ENCODE results near the gene PSKH1.
"Not testable (repeated sequence)": the region's sequence is repeated elsewhere in the genome, so short reads cannot be mapped to it uniquely, and the experiment has no call there.

The PSKH1 gene

GRCh38 chr16:67885976-67886375 is 7.1 kb upstream of the PSKH1 start:
- no peak for DNase-seq (ENCODE audit: low spot score)
- FAIRE-seq, result no peak

- DNase-seq (ENCODE audit: low spot score) (no peak), FAIRE-seq (no peak)
Observed at GRCh38 chr16:67886387-67886786, 6.7 kb upstream of the PSKH1 start.

- no peak for DNase-seq (ENCODE audit: low spot score)
- FAIRE-seq, result no peak
Observed at GRCh38 chr16:67888331-67888730, 4.7 kb upstream of the PSKH1 start.

- no peak for FAIRE-seq
- DNase-seq (ENCODE audit: low spot score), result no peak
Observed at GRCh38 chr16:67892375-67892774, 679 bp upstream of the PSKH1 start.

GRCh38 chr16:67893743-67894399 is 817 bp downstream of the PSKH1 start:
- FAIRE-seq (no peak), DNase-seq (ENCODE audit: low spot score) (peak; percentile 21)

GRCh38 chr16:67897231-67897630 is 4.2 kb downstream of the PSKH1 start:
- FAIRE-seq, result no peak

GRCh38 chr16:67901734-67902133 is 8.7 kb downstream of the PSKH1 start:
- DNase-seq (ENCODE audit: low spot score) (no peak), FAIRE-seq (no peak)

More at GRCh38 chr16:67897231-67897630, 4.2 kb downstream of the PSKH1 start:
- no peak for DNase-seq (ENCODE audit: low spot score)

GRCh38 chr16:67902831-67903230 is 9.8 kb downstream of the PSKH1 start:
- FAIRE-seq (no peak), DNase-seq (ENCODE audit: low spot score) (no peak)

- DNase-seq (ENCODE audit: low spot score) (no peak), FAIRE-seq (no peak)
Observed at GRCh38 chr16:67907397-67908180, 14.5 kb downstream of the PSKH1 start.

GRCh38 chr16:67909056-67909742 is 16.1 kb downstream of the PSKH1 start:
- DNase-seq (ENCODE audit: low spot score) (no peak), FAIRE-seq (no peak)

GRCh38 chr16:67910158-67910557 is 17.1 kb downstream of the PSKH1 start:
- DNase-seq (ENCODE audit: low spot score), result no peak
- no peak for FAIRE-seq

- DNase-seq (ENCODE audit: low spot score) (no peak), FAIRE-seq (no peak)
Observed at GRCh38 chr16:67914758-67915495, 21.9 kb downstream of the PSKH1 start.

GRCh38 chr16:67915496-67915769 is 22.4 kb downstream of the PSKH1 start:
- not testable (repeated sequence) for DNase-seq (ENCODE audit: low spot score); FAIRE-seq

- no peak for DNase-seq (ENCODE audit: low spot score)
- FAIRE-seq, result no peak
Observed at GRCh38 chr16:67915831-67916723, 23.0 kb downstream of the PSKH1 start.

- DNase-seq (ENCODE audit: low spot score) (no peak), FAIRE-seq (no peak)
Observed at GRCh38 chr16:67917140-67917851, 24.2 kb downstream of the PSKH1 start.

GRCh38 chr16:67917852-67918236 is 24.8 kb downstream of the PSKH1 start:
- FAIRE-seq, result peak; percentile 76
- peak; percentile 82 for DNase-seq (ENCODE audit: low spot score)

- FAIRE-seq (no peak), DNase-seq (ENCODE audit: low spot score) (no peak)
Observed at GRCh38 chr16:67919622-67920221, 26.7 kb downstream of the PSKH1 start.

- no peak for DNase-seq (ENCODE audit: low spot score)
Observed at GRCh38 chr16:67922221-67922620, 29.2 kb downstream of the PSKH1 start.

GRCh38 chr16:67922740-67923139 is 29.7 kb downstream of the PSKH1 start:
- DNase-seq (ENCODE audit: low spot score), result no peak
- no peak for FAIRE-seq

More at GRCh38 chr16:67922221-67922620, 29.2 kb downstream of the PSKH1 start:
- no peak for FAIRE-seq

Data from urothelium cell line (cell line).